ENCODE results near the gene SRP54.

GRCh38 chr14:34997762-34998161 is 15.0 kb downstream of the SRP54 start:
- TF ChIP-seq CTCF (conservative IDR thresholded peaks at IDR 0.05) (no peak), ZFX (IDR thresholded peaks at IDR 0.05) (no peak)

Measured in C4-2B (cell line).